Measurements from ENCODE around the gene ZNF653.
A peak's percentile ranks its signal among the peaks of the same experiment; 100 is the strongest.

DNA sequence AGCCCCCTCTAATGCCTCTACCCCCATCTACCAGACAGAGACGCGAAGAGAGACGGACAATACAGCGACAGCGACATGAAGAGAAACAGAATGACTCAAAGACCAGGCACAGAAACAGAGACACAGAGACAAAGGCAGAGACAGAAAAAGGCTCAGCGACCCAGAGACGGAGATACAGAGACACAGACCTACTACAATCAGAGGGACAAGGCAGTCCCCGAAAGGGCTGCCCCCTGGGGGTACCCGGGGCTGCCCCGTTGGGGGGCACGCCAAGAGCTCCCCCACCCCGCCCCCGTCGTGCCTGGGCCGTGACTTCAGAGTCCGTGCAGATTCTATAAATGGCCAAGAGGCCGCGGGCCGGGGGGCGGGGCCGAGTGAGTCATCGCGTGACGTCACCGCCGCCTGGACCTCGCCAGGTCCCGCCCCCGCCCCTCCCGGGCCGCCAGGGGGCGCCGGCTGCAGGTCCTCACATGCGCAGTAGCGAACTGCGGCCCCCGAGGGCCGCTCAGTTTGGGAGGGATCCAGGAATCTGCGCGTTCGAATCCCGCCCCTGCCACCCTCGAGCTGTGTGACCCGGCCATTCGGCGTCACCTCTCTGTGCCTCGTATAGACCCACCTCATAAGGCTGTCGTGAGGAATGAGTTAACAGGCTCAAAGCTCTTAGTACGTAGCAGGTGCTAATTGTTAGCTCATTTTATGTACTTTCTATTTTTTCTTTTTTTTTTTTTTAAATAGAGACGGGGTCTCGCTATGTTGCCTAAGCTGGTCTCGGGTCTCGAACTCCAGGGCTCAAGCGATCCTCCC, 30.4 kb upstream of the ZNF653 start:
- TF ChIP-seq, protein P1, sequence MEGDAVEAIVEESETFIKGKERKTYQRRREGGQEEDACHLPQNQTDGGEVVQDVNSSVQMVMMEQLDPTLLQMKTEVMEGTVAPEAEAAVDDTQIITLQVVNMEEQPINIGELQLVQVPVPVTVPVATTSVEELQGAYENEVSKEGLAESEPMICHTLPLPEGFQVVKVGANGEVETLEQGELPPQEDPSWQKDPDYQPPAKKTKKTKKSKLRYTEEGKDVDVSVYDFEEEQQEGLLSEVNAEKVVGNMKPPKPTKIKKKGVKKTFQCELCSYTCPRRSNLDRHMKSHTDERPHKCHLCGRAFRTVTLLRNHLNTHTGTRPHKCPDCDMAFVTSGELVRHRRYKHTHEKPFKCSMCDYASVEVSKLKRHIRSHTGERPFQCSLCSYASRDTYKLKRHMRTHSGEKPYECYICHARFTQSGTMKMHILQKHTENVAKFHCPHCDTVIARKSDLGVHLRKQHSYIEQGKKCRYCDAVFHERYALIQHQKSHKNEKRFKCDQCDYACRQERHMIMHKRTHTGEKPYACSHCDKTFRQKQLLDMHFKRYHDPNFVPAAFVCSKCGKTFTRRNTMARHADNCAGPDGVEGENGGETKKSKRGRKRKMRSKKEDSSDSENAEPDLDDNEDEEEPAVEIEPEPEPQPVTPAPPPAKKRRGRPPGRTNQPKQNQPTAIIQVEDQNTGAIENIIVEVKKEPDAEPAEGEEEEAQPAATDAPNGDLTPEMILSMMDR (IDR thresholded peaks at IDR 0.05), result peak; percentile 86
- no peak for TF ChIP-seq ZFX (IDR thresholded peaks at IDR 0.05; ENCODE audit: borderline replicate concordance)
